Astrocyte (in vitro differentiated cells and primary cell): Measurements from ENCODE around the gene FCN3. TPM values are rescaled to one million over a fixed set of nuclear protein-coding genes. Genes with fewer than 3 reads are reported as not detected.

ENCODE experiments used
- DNase-seq: peaks from one replicate; pipeline ENCODE4 v3.0.0-alpha.2; 2010; ENCODE audit warnings: low read depth
- FAIRE-seq: peaks from 2 replicates; lab custom pipeline; 2011; peaks lifted over from hg19 to GRCh38; lab: Jason Lieb, UNC
- H2AFZ ChIP-seq: 2 replicates; pipeline ENCODE4 v1.6.0; 2012; ENCODE audit warnings: low read depth, low read length, inconsistent platforms
- H3K27ac ChIP-seq: 2 replicates; pipeline ENCODE4 v1.5.1; 2011; ENCODE audit warnings: low read depth, low read length, inconsistent platforms
- H3K27me3 ChIP-seq: 2 replicates; pipeline ENCODE4 v1.6.0; 2011; ENCODE audit warnings: low read length, inconsistent platforms; ENCODE audit not compliant: insufficient read depth
- H3K36me3 ChIP-seq: 2 replicates; pipeline ENCODE4 v1.5.1; 2011; ENCODE audit warnings: low read length, inconsistent platforms; ENCODE audit not compliant: insufficient read depth
- H3K4me1 ChIP-seq: 2 replicates; pipeline ENCODE4 v1.5.1; 2011; ENCODE audit warnings: low read length, inconsistent platforms; ENCODE audit not compliant: insufficient read depth
- H3K4me2 ChIP-seq: 2 replicates; pipeline ENCODE4 v1.6.0; 2012; ENCODE audit warnings: low read length, inconsistent platforms
- H3K4me3 ChIP-seq: 2 replicates; pipeline ENCODE4 v1.5.1; 2011; ENCODE audit warnings: low read depth, mild to moderate bottlenecking, low read length, inconsistent platforms; ENCODE audit not compliant: insufficient read depth
- H3K79me2 ChIP-seq: 2 replicates; pipeline ENCODE4 v1.6.0; 2012; ENCODE audit warnings: mild to moderate bottlenecking, low read length, inconsistent platforms; ENCODE audit not compliant: insufficient read depth
- H3K9ac ChIP-seq: 2 replicates; pipeline ENCODE4 v1.6.0; 2012; ENCODE audit warnings: mild to moderate bottlenecking, low read length, inconsistent platforms
- H3K9me3 ChIP-seq: 2 replicates; pipeline ENCODE4 v1.5.1; 2012; ENCODE audit warnings: low read depth, mild to moderate bottlenecking, low read length, inconsistent platforms; ENCODE audit not compliant: insufficient read depth
- H4K20me1 ChIP-seq: 2 replicates; pipeline ENCODE4 v1.6.0; 2012; ENCODE audit warnings: low read length, inconsistent platforms; ENCODE audit not compliant: insufficient read depth
- H3K27ac Mint-ChIP-seq: one replicate; pipeline ENCODE4 v1.8.0; 2021; ENCODE audit warnings: mild to moderate bottlenecking, mixed read lengths; ENCODE audit not compliant: unreplicated experiment
- H3K27me3 Mint-ChIP-seq: one replicate; pipeline ENCODE4 v1.8.0; 2021; ENCODE audit warnings: low read depth, mixed read lengths; ENCODE audit not compliant: unreplicated experiment
- H3K36me3 Mint-ChIP-seq: one replicate; pipeline ENCODE4 v1.8.0; 2021; ENCODE audit warnings: low read depth, mixed read lengths; ENCODE audit not compliant: unreplicated experiment
- H3K4me1 Mint-ChIP-seq: one replicate; pipeline ENCODE4 v1.8.0; 2021; ENCODE audit warnings: low read depth, mixed read lengths; ENCODE audit not compliant: unreplicated experiment
- H3K4me3 Mint-ChIP-seq: one replicate; pipeline ENCODE4 v1.8.0; 2021; ENCODE audit warnings: mild to moderate bottlenecking, moderate library complexity, mixed read lengths; ENCODE audit not compliant: unreplicated experiment
- H3K9me3 Mint-ChIP-seq: one replicate; pipeline ENCODE4 v1.8.0; 2021; ENCODE audit warnings: mild to moderate bottlenecking, mixed read lengths; ENCODE audit not compliant: unreplicated experiment
- EZH2 ChIP-seq: IDR thresholded peaks from 2 replicates; pipeline ENCODE4 v1.6.1; 2012; ENCODE audit warnings: mild to moderate bottlenecking, low read length, inconsistent platforms; ENCODE audit not compliant: insufficient read depth
- total RNA-seq: library from RNA; stranded (reverse); gene quantifications from 2 replicates; pipeline ENCODE4 v1.2.1, GENCODE V29; 2021
- TF ChIP-seq, protein P1 (sequence below): IDR thresholded peaks from 2 replicates; pipeline ENCODE4 v1.5.1; 2011; ENCODE audit warnings: low read depth, mild to moderate bottlenecking, inconsistent platforms, low read length, moderate library complexity; ENCODE audit not compliant: insufficient read depth

FCN3 gene
- total RNA-seq, 1 donor from 2014 or later: not detected

DNA sequence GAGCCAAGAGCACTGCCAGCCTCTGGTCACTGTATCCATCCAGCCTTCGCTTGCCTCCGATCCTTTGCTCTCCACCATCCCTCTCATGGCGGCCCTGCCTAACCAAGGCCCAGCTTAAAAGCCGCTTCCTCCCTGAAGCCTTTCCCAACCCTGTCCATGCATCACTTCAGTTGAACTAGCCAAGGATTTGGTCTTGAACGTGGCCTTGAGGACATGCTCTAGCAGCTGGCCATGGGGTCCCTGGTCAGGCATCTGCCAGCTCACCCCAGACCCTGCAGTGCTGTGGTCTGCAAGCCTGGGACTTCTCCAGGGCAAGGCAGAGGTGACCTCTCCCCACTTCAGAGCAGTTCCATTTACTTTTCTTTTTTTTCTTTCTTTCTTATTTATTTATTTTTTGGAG lies 37.9 kb downstream of the FCN3 start:
- Mint-ChIP-seq H3K27ac (no peak overlapping the region), H3K9me3 (no peaks in the 10 kb centered on the region), H3K4me3 (no peak overlapping the region), H3K27me3 (no peaks in the 10 kb centered on the region), H3K4me1 (peaks cover 17% of the 10 kb centered on the region), H3K36me3 (peaks cover 12% of the 10 kb centered on the region)
- H3K27me3 ChIP-seq: no peaks in the 10 kb centered on the region
- no peak overlapping the region for H3K27ac ChIP-seq
- H3K36me3 ChIP-seq: peaks cover 9% of the 10 kb centered on the region
- H3K4me3 ChIP-seq: no peak overlapping the region
- no peaks in the 10 kb centered on the region for H3K9me3 ChIP-seq
- H3K4me2 ChIP-seq: no peak overlapping the region
- H3K79me2 ChIP-seq: no peaks in the 10 kb centered on the region
- H4K20me1 ChIP-seq: peaks cover 11% of the 10 kb centered on the region
- H3K9ac ChIP-seq: no peak overlapping the region
- H2AFZ ChIP-seq: no peak overlapping the region
- DNase-seq: no peak
- TF ChIP-seq, protein P1, sequence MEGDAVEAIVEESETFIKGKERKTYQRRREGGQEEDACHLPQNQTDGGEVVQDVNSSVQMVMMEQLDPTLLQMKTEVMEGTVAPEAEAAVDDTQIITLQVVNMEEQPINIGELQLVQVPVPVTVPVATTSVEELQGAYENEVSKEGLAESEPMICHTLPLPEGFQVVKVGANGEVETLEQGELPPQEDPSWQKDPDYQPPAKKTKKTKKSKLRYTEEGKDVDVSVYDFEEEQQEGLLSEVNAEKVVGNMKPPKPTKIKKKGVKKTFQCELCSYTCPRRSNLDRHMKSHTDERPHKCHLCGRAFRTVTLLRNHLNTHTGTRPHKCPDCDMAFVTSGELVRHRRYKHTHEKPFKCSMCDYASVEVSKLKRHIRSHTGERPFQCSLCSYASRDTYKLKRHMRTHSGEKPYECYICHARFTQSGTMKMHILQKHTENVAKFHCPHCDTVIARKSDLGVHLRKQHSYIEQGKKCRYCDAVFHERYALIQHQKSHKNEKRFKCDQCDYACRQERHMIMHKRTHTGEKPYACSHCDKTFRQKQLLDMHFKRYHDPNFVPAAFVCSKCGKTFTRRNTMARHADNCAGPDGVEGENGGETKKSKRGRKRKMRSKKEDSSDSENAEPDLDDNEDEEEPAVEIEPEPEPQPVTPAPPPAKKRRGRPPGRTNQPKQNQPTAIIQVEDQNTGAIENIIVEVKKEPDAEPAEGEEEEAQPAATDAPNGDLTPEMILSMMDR: no peak
- TF ChIP-seq EZH2: no peak
- H3K4me1 ChIP-seq: peaks cover 10% of the 10 kb centered on the region
- FAIRE-seq: no peak

DNA sequence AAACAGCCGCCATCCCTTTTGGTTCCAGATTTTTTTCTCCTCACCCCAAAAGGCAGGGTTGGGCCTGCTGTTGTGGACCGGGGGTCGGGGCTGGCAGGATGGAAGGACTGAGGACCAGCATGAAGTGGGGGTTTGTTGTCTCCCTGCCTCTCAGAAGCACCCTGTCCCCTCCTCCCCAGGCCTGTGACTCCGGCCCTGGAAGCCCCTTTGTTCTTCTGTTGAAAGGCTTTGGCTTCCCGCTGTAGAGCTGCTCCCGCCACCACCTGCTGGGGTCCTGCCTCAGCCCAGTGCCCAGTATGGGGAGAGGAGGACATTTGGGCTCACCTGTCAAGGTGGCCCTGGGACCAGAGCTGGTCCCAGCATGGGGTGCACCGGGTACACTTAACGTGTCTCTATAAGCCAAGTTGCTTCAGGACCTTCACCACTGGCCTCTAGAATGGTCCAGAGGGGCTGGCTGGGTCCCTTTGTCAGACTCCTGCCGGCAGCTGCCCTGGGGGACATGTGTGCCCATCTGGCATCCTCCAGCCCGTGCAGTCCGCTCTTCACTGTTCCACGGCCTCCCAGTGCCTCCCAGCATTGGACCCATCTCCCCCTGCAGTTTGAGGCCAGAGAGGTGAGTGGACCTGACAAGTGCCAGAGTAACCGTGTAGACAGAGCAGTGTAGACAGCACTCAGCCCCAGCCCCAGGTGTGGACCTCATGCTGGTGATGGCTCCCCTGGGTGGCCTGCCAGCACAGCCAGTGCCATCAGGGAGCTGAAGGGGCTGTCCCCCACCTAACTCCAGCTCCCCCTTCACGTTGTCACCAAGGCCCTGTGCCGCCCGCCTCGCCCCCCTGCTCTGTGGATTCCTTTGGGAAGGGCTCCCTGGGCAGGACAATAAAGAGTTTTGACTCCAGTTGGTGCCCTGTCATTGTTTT lies 38.9 kb downstream of the FCN3 start:
- Mint-ChIP-seq H3K4me3 (no peak overlapping the region), H3K9me3 (no peaks in the 10 kb centered on the region), H3K4me1 (peaks cover 8% of the 10 kb centered on the region), H3K27me3 (no peaks in the 10 kb centered on the region), H3K27ac (no peak overlapping the region), H3K36me3 (peaks cover 15% of the 10 kb centered on the region)
- H3K27me3 ChIP-seq: no peaks in the 10 kb centered on the region
- no peak overlapping the region for H3K4me2 ChIP-seq
- no peaks in the 10 kb centered on the region for H3K9me3 ChIP-seq
- no peak overlapping the region for H3K4me3 ChIP-seq
- H3K36me3 ChIP-seq: peaks cover 9% of the 10 kb centered on the region
- TF ChIP-seq, protein P1: no peak
- no peak for TF ChIP-seq EZH2
- DNase-seq (no peak), FAIRE-seq (no peak)
- H3K9ac ChIP-seq: no peak overlapping the region
- peaks cover 1% of the 10 kb centered on the region for H3K4me1 ChIP-seq
- H3K27ac ChIP-seq: no peak overlapping the region
- H3K79me2 ChIP-seq: peaks cover 8% of the 10 kb centered on the region
- peaks cover 16% of the 10 kb centered on the region for H4K20me1 ChIP-seq
- no peak overlapping the region for H2AFZ ChIP-seq
